Stomach (tissue), 9 donors: ENCODE measurements around the gene ASPHD1. TPM values are rescaled to one million over a fixed set of nuclear protein-coding genes. Genes with fewer than 3 reads are reported as not detected.

Experiments used
- DNase-seq, 2 donors: peaks; one replicate each; pipeline versions ENCODE4 v3.0.0 to v3.0.0-alpha.2; 2013 to 2019
- H3K27ac ChIP-seq, 5 donors: fragments of 200-600 bp in 4 of 5; sonication (generic) in 4 of 5; one replicate each; pipeline ENCODE4 v1.5.1; 2013 to 2019; ENCODE audit warnings: mild to moderate bottlenecking in 1 of 5, moderate library complexity in 1 of 5
- H3K27me3 ChIP-seq, 3 donors: fragments of 200-600 bp; sonication (generic); one replicate each; pipeline ENCODE4 v1.5.1; 2017 to 2019; ENCODE audit warnings: mixed run types in 1 of 3
- H3K36me3 ChIP-seq, 4 donors: fragments of 200-600 bp; sonication (generic); 1 replicate in 3 of 4; 2 replicates in 1 of 4; pipeline ENCODE4 v1.5.1; 2016 to 2019
- H3K4me1 ChIP-seq, 4 donors: fragments of 200-600 bp; sonication (generic); one replicate each; pipeline ENCODE4 v1.5.1; 2016 to 2019
- H3K4me3 ChIP-seq, 4 donors: fragments of 200-600 bp; sonication (generic) in 3 of 4; one replicate each; pipeline ENCODE4 v1.5.1; 2016 to 2019; ENCODE audit warnings: mild to moderate bottlenecking in 1 of 4
- H3K9me3 ChIP-seq, 4 donors: fragments of 200-600 bp; sonication (generic); one replicate each; pipeline ENCODE4 v1.5.1; 2016 to 2019
- EP300 ChIP-seq: sonication (generic); formaldehyde crosslinking; IDR thresholded peaks from one replicate; pipeline ENCODE4 v1.6.1; 2017; ENCODE audit warnings: antibody characterized with exemption
- POLR2A ChIP-seq, 4 donors: fragments of 450-650 bp; IDR thresholded peaks; one replicate each; pipeline ENCODE4 v1.6.1; 2016; ENCODE audit warnings: antibody characterized with exemption in 4 of 4, control low read depth in 2 of 4, mild to moderate bottlenecking in 1 of 4, moderate library complexity in 1 of 4
- POLR2AphosphoS5 ChIP-seq, 3 donors: sonication (generic); formaldehyde crosslinking; IDR thresholded peaks; one replicate each; pipeline ENCODE4 v1.6.1; 2016; ENCODE audit warnings: antibody characterized with exemption in 3 of 3
- WGBS, 5 donors: extraction: QIAGEN DNeasy Blood & Tissue Kit in 3 of 5; methylation state at CpG; one replicate each; pipeline versions ENCODE4 v1.1.5 to v1.1.7; 2013 to 2018; 5-methylcytosine and 5-hydroxymethylcytosine counted together
- intact Hi-C: fragments of 100-400 bp; cut with DNase I; formaldehyde crosslinking; loops from one replicate; pipeline ENCODE4 v1.15.1; 2023; ENCODE audit warnings: low total_unique reads
- polyA plus RNA-seq, 3 donors: library from polyadenylated mRNA; stranded (reverse); fragments of 200-250 nt; gene quantifications; one replicate each; pipeline ENCODE4 v1.2.3, GENCODE V29; 2013
- total RNA-seq, 5 donors: library from RNA; depleted of rRNA; stranded (reverse); fragments of >200 nt; gene quantifications; one replicate each; pipeline versions ENCODE4 v1.1.0 to v1.2.3, GENCODE V29; 2014 to 2016
- TF ChIP-seq, protein P1 (sequence below), 7 experiments: fragments of 450-650 bp in 4 of 7; fragments of 200-600 bp in 3 of 7; sonication (generic) in 3 of 7; IDR thresholded peaks; one replicate each; pipeline ENCODE4 v1.5.1; 2016 to 2019; ENCODE audit warnings: antibody characterized with exemption in 7 of 7, control low read depth in 2 of 7, mild to moderate bottlenecking in 1 of 7
- donor health status: healthy with polysubstance abuse.
- donor health status: Bipolar disorder and iron deficiency.
- donor health status: healthy.

The ASPHD1 gene
- total and polyA plus RNA-seq, 8 donors = 4.5 to 29.8 (median 11.3) TPM; not detected in 2

DNA sequence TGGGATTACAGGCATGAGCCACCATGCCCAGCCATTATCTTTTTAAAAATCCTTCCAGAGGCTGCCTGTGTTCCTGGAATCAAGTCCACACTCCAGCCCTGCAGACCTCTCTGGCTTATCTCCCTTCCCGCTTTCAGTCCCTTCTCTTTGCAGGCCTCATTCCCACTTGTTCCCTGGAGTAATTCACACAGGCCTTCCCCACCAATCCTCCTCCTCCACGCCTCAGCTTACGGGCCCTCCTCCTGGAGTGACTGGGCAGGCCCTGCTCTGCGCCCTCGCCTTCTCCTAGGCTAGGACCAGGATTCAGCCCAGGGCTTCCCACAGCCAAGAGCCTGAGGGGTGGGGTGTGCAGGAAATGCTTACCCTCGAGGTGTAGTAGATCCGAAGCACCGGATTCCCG is 40.1 kb upstream of the ASPHD1 start:
- intact Hi-C loops = loop anchor here (10.0 kb wide), 1 partner anchor 165 kb away; the partner anchor contains the start of gene C16orf92
- Histone ChIP-seq H3K27me3 (no peaks in the 10 kb centered on the region), H3K27ac (peak overlapping the region in 2 of 5 donors; percentile 1 to 16), H3K36me3 (peaks cover 23 to 38% (median 31%) of the 10 kb centered on the region in 4 donors), H3K4me3 (peak overlapping the region in 1 of 4 donors; percentile 99), H3K9me3 (no peaks in the 10 kb centered on the region), H3K4me1 (peaks cover 18 to 66% (median 53%) of the 10 kb centered on the region in 4 donors)
- TF ChIP-seq POLR2AphosphoS5 (IDR thresholded peaks at IDR 0.05) (peak in 1 of 3 donors; percentile 11), EP300 (no peak)
- DNase-seq = peak in 1 of 2 donors; percentile 32
- WGBS, 5 donors = 47 to 76% (median 59%) methylated on average over 7 to 9 of the region's 9 CpGs

DNA sequence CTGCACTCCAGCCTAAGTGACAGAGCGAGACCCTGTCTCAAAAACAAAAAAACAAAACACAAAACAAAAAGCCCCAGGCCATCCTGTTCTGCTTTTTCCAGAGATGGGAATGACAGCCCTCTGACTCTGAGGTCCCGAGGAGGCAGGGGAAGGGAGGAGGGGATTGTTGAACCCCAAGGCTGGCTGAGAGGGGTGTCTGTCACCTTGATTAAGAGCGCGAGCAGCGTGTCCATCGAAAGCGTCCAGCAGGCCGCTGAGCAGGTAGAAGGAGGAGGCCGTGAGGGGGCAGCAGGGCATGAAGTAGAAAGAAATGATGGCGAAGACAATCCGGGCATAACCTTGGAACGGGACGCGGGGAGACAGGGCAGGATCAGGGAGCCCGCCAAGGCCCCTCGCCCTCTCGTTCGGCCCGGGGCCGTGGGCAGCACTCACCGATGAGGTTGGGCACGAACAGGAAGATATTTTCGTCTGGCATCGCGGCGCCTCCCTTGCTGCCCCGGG is 37.9 kb upstream of the ASPHD1 start:
- DNase-seq = peak; percentile 34 to 62

DNA sequence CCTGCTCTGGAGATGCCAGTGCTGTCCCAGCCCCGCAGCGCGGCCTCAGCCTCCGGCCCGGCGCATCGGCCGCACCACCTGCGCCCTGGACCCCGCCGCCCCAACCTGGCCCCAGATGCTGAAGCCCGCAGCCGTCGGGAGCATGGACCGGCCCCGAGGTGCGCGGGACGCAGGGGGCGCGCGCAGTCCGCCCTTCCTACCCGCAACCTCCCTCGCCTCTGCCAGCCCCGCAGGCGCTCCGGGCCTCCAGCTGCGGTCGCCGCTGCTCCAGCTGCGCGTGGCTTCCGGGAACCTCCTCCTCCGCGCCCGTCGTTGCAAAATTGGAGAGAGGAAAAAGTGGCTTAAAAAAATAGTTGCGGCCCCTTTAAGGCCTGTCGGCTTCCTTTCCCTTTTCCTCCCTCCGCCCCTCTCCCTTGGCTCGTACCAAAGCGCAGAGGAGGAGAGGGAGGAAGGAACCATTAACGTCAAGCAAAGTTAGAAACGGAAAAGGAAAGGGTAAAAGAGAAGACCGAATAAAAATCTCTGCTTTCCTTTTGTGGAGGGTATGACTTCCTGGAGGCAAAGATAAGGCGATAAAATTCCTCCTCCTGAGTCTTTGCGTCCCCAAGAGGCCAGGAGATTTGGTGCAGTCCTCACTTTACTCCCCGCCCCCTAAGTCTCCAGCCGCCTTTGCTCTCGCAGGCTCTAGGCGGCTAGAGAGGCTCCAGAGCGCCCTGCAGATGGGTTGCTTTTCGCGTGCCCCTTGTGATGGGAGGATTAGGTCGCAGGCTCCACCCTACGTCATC is 37.2 kb upstream of the ASPHD1 start, which contains the start of gene CDIPT:
Gene CDIPT, minus strand, starts transcription at position 343 of the 785 bp plus-strand sequence. CDS start 369 bp downstream, outside the sequence.
- Histone ChIP-seq H3K9me3 (no peaks in the 10 kb centered on the region), H3K36me3 (peaks cover 23 to 34% (median 31%) of the 10 kb centered on the region in 4 donors), H3K4me1 (peaks cover 15 to 46% (median 37%) of the 10 kb centered on the region in 4 donors), H3K27ac (peak within 1 kb of the TSS; percentile 85 to 96 (median 92)), H3K27me3 (no peaks in the 10 kb centered on the region), H3K4me3 (peak within 1 kb of the TSS; percentile 94 to 99 (median 98))
- intact Hi-C loops = loop anchor here (10.0 kb wide), 1 partner anchor 162 kb away; the partner anchor contains the start of gene C16orf92
- TF ChIP-seq EP300 (no peak), POLR2AphosphoS5 (IDR thresholded peaks at IDR 0.05) (peak; percentile 79 to 96 (median 84)), POLR2A (IDR thresholded peaks at IDR 0.05) (no peak)
- TF ChIP-seq, protein P1, sequence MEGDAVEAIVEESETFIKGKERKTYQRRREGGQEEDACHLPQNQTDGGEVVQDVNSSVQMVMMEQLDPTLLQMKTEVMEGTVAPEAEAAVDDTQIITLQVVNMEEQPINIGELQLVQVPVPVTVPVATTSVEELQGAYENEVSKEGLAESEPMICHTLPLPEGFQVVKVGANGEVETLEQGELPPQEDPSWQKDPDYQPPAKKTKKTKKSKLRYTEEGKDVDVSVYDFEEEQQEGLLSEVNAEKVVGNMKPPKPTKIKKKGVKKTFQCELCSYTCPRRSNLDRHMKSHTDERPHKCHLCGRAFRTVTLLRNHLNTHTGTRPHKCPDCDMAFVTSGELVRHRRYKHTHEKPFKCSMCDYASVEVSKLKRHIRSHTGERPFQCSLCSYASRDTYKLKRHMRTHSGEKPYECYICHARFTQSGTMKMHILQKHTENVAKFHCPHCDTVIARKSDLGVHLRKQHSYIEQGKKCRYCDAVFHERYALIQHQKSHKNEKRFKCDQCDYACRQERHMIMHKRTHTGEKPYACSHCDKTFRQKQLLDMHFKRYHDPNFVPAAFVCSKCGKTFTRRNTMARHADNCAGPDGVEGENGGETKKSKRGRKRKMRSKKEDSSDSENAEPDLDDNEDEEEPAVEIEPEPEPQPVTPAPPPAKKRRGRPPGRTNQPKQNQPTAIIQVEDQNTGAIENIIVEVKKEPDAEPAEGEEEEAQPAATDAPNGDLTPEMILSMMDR (IDR thresholded peaks at IDR 0.05) = peak in 5 of 7 experiments; percentile 45 to 76 (median 52)
- DNase-seq = peak; percentile 94 to 99
- 0 to 1% (median 0%) methylated on average over 35 to 57 of the region's 57 CpGs for WGBS, 5 donors

More for the DNA sequence above, 37.9 kb upstream of the ASPHD1 start:
- intact Hi-C loops = loop anchor here (10.0 kb wide), 1 partner anchor 162 kb away; the partner anchor contains the start of gene C16orf92
- peak overlapping the region; percentile 94 to 99 (median 98) for H3K4me3 ChIP-seq
- H3K9me3 ChIP-seq = no peaks in the 10 kb centered on the region
- peaks cover 15 to 46% (median 37%) of the 10 kb centered on the region in 4 donors for H3K4me1 ChIP-seq
- peak overlapping the region; percentile 85 to 96 (median 92) for H3K27ac ChIP-seq
- 1 to 2% (median 2%) methylated on average over 14 to 27 of the region's 27 CpGs for WGBS, 5 donors
- H3K36me3 ChIP-seq = peaks cover 23 to 38% (median 31%) of the 10 kb centered on the region in 4 donors
- no peaks in the 10 kb centered on the region for H3K27me3 ChIP-seq
- TF ChIP-seq POLR2AphosphoS5 (IDR thresholded peaks at IDR 0.05) = no peak
- no peak for TF ChIP-seq EP300
- TF ChIP-seq, protein P1 (IDR thresholded peaks at IDR 0.05) = peak in 1 of 7 experiments; percentile 6
- no peak for TF ChIP-seq POLR2A (IDR thresholded peaks at IDR 0.05)

DNA sequence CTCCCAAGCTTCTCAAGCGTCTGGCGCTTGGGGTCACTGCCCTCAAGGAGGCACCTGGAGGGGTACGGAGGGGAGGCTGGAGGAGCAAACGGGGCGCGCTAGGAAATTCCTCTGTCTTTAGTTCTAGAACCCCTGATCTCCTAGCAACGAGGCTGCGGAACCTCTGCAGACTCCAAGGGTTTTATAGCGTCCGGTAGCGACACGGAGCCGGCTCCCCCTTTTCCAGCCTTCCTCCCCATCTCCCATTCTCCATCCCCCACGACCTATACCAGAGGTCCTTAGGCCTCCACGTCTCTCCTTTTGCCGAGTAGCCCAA is 36.7 kb upstream of the ASPHD1 start:
- WGBS, 5 donors = 33 to 52% (median 36%) methylated on average over 11 to 16 of the region's 16 CpGs
- TF ChIP-seq POLR2A (IDR thresholded peaks at IDR 0.05) (no peak), POLR2AphosphoS5 (IDR thresholded peaks at IDR 0.05) (no peak)
- Histone ChIP-seq H3K27ac (peak overlapping the region; percentile 85 to 96 (median 92)), H3K9me3 (no peaks in the 10 kb centered on the region), H3K4me3 (peak overlapping the region; percentile 94 to 99 (median 98)), H3K27me3 (no peaks in the 10 kb centered on the region), H3K4me1 (peaks cover 15 to 42% (median 34%) of the 10 kb centered on the region in 4 donors), H3K36me3 (peaks cover 20 to 28% (median 26%) of the 10 kb centered on the region in 4 donors)
- intact Hi-C loops = loop anchor here (10.0 kb wide), 1 partner anchor 161 kb away; the partner anchor contains the start of gene C16orf92
- no peak for DNase-seq

DNA sequence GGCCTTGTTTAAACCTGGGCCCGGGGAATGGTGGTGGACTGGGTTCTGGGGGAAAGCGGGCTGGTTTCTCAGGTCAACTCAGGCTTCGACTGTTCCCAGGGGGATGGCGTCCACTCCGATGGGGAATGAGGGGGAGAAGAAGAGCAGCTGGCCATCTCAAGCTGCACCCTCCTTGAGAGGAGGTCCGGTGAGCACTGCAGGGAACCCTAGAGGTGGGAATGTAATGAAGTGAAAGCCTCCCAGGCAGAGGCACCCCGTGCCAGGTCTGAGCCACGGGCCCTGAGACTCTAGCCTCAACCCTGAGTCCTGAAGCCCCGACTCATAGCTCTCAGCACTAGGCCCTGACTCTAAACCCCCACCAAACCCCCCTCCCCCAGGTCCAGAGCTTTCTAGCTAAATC is 36.1 kb upstream of the ASPHD1 start:
- intact Hi-C loops = loop anchor here (10.0 kb wide), 1 partner anchor 161 kb away; the partner anchor contains the start of gene C16orf92
- no peak overlapping the region for H3K4me3 ChIP-seq
- peaks cover 14 to 22% (median 20%) of the 10 kb centered on the region in 4 donors for H3K36me3 ChIP-seq
- H3K4me1 ChIP-seq = peaks cover 15 to 37% (median 29%) of the 10 kb centered on the region in 4 donors
- no peaks in the 10 kb centered on the region for H3K9me3 ChIP-seq
- DNase-seq = no peak
- 80 to 86% (median 83%) methylated on average over 9 of the region's 9 CpGs for WGBS, 5 donors
- TF ChIP-seq, protein P1 (IDR thresholded peaks at IDR 0.05) = no peak
- TF ChIP-seq POLR2AphosphoS5 (IDR thresholded peaks at IDR 0.05) = no peak
- no peak for TF ChIP-seq POLR2A (IDR thresholded peaks at IDR 0.05)
- TF ChIP-seq EP300 = no peak
- H3K27ac ChIP-seq = no peak overlapping the region
- H3K27me3 ChIP-seq = no peaks in the 10 kb centered on the region
